Vagina (tissue), 2 donors: Measurements from ENCODE around the gene MYL3. TPM values are rescaled to one million over a fixed set of nuclear protein-coding genes. Genes with fewer than 3 reads are reported as not detected.

Source experiments
- DNase-seq, 2 donors: peaks; one replicate each; pipeline ENCODE4 v3.0.0-alpha.2; 2017; ENCODE audit errors: extremely low spot score in 2 of 2
- H3K27ac ChIP-seq: fragments of 200-600 bp; sonication (generic); one replicate; pipeline ENCODE4 v1.5.1; 2019
- H3K27me3 ChIP-seq: fragments of 200-600 bp; sonication (generic); one replicate; pipeline ENCODE4 v1.5.1; 2019
- H3K36me3 ChIP-seq, 2 donors: fragments of 200-600 bp; sonication (generic); one replicate each; pipeline ENCODE4 v1.5.1; 2017 to 2019
- H3K4me1 ChIP-seq: fragments of 200-600 bp; sonication (generic); one replicate; pipeline ENCODE4 v1.5.1; 2019
- H3K4me3 ChIP-seq, 2 donors: fragments of 200-600 bp; sonication (generic); 1 replicate in 1 of 2; 2 replicates in 1 of 2; pipeline ENCODE4 v1.5.1; 2016 to 2019
- H3K9me3 ChIP-seq: fragments of 200-600 bp; sonication (generic); one replicate; pipeline ENCODE4 v1.5.1; 2019
- POLR2A ChIP-seq, 2 donors: fragments of 450-650 bp; IDR thresholded peaks; one replicate each; pipeline ENCODE4 v1.6.1; 2017; ENCODE audit warnings: antibody characterized with exemption in 2 of 2, mild to moderate bottlenecking in 2 of 2, moderate library complexity in 2 of 2
- POLR2AphosphoS5 ChIP-seq, 2 donors: sonication (generic); formaldehyde crosslinking; IDR thresholded peaks; one replicate each; pipeline ENCODE4 v1.9.0; 2017; ENCODE audit warnings: antibody characterized with exemption in 2 of 2, mild to moderate bottlenecking in 2 of 2, low read depth in 1 of 2; ENCODE audit not compliant: insufficient read depth in 1 of 2
- intact Hi-C: fragments of 100-400 bp; cut with DNase I; formaldehyde crosslinking; loops from one replicate; pipeline ENCODE4 v1.15.1; 2023
- total RNA-seq: library from RNA; depleted of rRNA; stranded (reverse); fragments of >200 nt; gene quantifications from one replicate; pipeline ENCODE4 v1.2.3, GENCODE V29; 2016
- TF ChIP-seq, protein P1 (sequence below), 3 experiments: fragments of 450-650 bp in 2 of 3; fragments of 200-600 bp in 1 of 3; sonication (generic) in 1 of 3; IDR thresholded peaks; one replicate each; pipeline ENCODE4 v1.5.1; 2017 to 2019; ENCODE audit warnings: antibody characterized with exemption in 3 of 3, mild to moderate bottlenecking in 2 of 3, moderate library complexity in 2 of 3

The MYL3 gene
- total RNA-seq, 1 donor from 2014 or later: not detected

- H3K36me3 ChIP-seq: no peaks in the 10 kb centered on the region
- no peaks in the 10 kb centered on the region for H3K9me3 ChIP-seq
- TF ChIP-seq, protein P1, sequence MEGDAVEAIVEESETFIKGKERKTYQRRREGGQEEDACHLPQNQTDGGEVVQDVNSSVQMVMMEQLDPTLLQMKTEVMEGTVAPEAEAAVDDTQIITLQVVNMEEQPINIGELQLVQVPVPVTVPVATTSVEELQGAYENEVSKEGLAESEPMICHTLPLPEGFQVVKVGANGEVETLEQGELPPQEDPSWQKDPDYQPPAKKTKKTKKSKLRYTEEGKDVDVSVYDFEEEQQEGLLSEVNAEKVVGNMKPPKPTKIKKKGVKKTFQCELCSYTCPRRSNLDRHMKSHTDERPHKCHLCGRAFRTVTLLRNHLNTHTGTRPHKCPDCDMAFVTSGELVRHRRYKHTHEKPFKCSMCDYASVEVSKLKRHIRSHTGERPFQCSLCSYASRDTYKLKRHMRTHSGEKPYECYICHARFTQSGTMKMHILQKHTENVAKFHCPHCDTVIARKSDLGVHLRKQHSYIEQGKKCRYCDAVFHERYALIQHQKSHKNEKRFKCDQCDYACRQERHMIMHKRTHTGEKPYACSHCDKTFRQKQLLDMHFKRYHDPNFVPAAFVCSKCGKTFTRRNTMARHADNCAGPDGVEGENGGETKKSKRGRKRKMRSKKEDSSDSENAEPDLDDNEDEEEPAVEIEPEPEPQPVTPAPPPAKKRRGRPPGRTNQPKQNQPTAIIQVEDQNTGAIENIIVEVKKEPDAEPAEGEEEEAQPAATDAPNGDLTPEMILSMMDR (IDR thresholded peaks at IDR 0.05): no peak
- TF ChIP-seq POLR2AphosphoS5 (IDR thresholded peaks at IDR 0.05; ENCODE audit: insufficient read depth in 1 of 2, low read depth in 1 of 2) (no peak), POLR2A (IDR thresholded peaks at IDR 0.05) (no peak)
- H3K27ac ChIP-seq: no peak overlapping the region
- intact Hi-C loops: no loop called here
- no peaks in the 10 kb centered on the region for H3K27me3 ChIP-seq
- no peak overlapping the region for H3K4me3 ChIP-seq
- DNase-seq: no peak
- peaks cover 23% of the 10 kb centered on the region for H3K4me1 ChIP-seq
These were observed 36.7 kb upstream of the MYL3 start for GRCh38 chr3:46900007-46900292.

DNA sequence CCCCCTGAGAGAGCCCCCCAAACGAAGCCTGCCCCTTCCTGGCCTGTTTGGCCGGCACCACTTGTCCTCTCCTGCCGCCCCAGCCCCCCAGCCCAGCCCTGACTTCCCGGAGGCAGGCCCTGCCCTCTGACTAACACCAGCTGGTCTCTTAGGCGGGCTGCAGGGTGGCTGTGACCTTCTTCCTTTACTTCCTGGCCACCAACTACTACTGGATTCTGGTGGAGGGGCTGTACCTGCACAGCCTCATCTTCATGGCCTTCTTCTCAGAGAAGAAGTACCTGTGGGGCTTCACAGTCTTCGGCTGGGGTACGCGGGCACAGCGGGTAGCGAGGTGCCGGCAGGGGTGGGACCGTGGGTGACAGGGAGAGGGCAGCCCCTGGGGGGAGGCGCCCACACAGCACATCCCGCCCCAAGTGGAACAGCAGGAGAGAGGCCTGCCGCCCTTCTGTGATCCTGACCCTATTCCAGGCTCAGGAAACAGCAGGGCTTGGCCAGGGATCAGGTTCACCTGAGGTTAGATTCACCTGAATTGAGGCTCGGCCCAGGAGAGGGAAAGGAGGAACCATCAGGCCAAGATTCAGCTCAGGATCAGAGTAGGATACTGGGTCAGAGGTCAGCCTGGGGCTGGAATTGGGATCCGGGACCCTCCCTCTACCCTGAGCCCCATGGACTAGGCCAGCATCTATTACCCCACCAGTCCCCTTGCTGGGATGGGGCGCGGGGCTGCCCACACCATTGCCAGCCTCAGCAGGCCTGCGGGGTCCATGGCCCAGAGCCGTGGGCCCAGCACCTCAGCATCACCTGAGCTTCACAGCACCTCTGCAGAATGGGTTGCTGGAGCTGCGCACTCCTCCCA lies 36.1 kb upstream of the MYL3 start:
- Histone ChIP-seq H3K4me3 (peak overlapping the region in 1 of 2 donors; percentile 5), H3K27me3 (no peaks in the 10 kb centered on the region), H3K27ac (no peak overlapping the region), H3K36me3 (no peaks in the 10 kb centered on the region), H3K9me3 (no peaks in the 10 kb centered on the region), H3K4me1 (peaks cover 23% of the 10 kb centered on the region)
- intact Hi-C loops: loop anchor here (5.0 kb wide), 1 partner anchor 192 kb away; no protein-coding TSS in a partner anchor
- no peak for DNase-seq
- TF ChIP-seq POLR2AphosphoS5 (IDR thresholded peaks at IDR 0.05; ENCODE audit: insufficient read depth in 1 of 2, low read depth in 1 of 2) (no peak), POLR2A (IDR thresholded peaks at IDR 0.05) (no peak)
- TF ChIP-seq, protein P1 (IDR thresholded peaks at IDR 0.05): no peak

- H3K9me3 ChIP-seq: no peaks in the 10 kb centered on the region
- intact Hi-C loops: loop anchor here (5.0 kb wide), 1 partner anchor 191 kb away; no protein-coding TSS in a partner anchor
- peaks cover 27% of the 10 kb centered on the region for H3K4me1 ChIP-seq
- peak overlapping the region in 1 of 2 donors; percentile 5 for H3K4me3 ChIP-seq
- no peaks in the 10 kb centered on the region for H3K36me3 ChIP-seq
- no peak for DNase-seq
- TF ChIP-seq POLR2AphosphoS5 (IDR thresholded peaks at IDR 0.05; ENCODE audit: insufficient read depth in 1 of 2, low read depth in 1 of 2) (no peak), POLR2A (IDR thresholded peaks at IDR 0.05) (no peak)
- H3K27me3 ChIP-seq: no peaks in the 10 kb centered on the region
- H3K27ac ChIP-seq: no peak overlapping the region
These were observed 35.3 kb upstream of the MYL3 start for GRCh38 chr3:46898321-46899150.

- intact Hi-C loops: loop anchor here (5.0 kb wide), 1 partner anchor 191 kb away; no protein-coding TSS in a partner anchor
- DNase-seq: no peak
- H3K4me3 ChIP-seq: no peak overlapping the region
- no peaks in the 10 kb centered on the region for H3K9me3 ChIP-seq
- TF ChIP-seq, protein P1 (IDR thresholded peaks at IDR 0.05): no peak
- no peak for TF ChIP-seq POLR2A (IDR thresholded peaks at IDR 0.05)
- no peak for TF ChIP-seq POLR2AphosphoS5 (IDR thresholded peaks at IDR 0.05; ENCODE audit: insufficient read depth in 1 of 2, low read depth in 1 of 2)
- H3K36me3 ChIP-seq: no peaks in the 10 kb centered on the region
- no peak overlapping the region for H3K27ac ChIP-seq
- no peaks in the 10 kb centered on the region for H3K27me3 ChIP-seq
- H3K4me1 ChIP-seq: peaks cover 33% of the 10 kb centered on the region
These were observed 34.6 kb upstream of the MYL3 start for GRCh38 chr3:46897829-46898320.

GRCh38 chr3:46897031-46897430 lies 33.8 kb upstream of the MYL3 start:
- intact Hi-C loops: loop anchor here (5.0 kb wide), 1 partner anchor 190 kb away; no protein-coding TSS in a partner anchor
- TF ChIP-seq, protein P1 (IDR thresholded peaks at IDR 0.05): no peak
- TF ChIP-seq POLR2AphosphoS5 (IDR thresholded peaks at IDR 0.05; ENCODE audit: insufficient read depth in 1 of 2, low read depth in 1 of 2): no peak
- TF ChIP-seq POLR2A (IDR thresholded peaks at IDR 0.05): no peak
- Histone ChIP-seq H3K9me3 (no peaks in the 10 kb centered on the region), H3K36me3 (no peaks in the 10 kb centered on the region), H3K4me3 (no peak overlapping the region), H3K27ac (no peak overlapping the region), H3K27me3 (no peaks in the 10 kb centered on the region), H3K4me1 (peaks cover 42% of the 10 kb centered on the region)
- DNase-seq: no peak
